H9 (cell line): Measurements from ENCODE around the gene TCF7L1. TPM values are rescaled to one million over a fixed set of nuclear protein-coding genes. Genes with fewer than 3 reads are reported as not detected.
A peak's percentile ranks its signal among the peaks of the same experiment; 100 is the strongest.

Source experiments
- DNase-seq: peaks from one replicate; pipeline ENCODE4 v3.0.0-alpha.2; 2017
- H2AFZ ChIP-seq: one replicate; pipeline ENCODE4 v1.6.1; 2013; ENCODE audit warnings: mild to moderate bottlenecking, low read length, control low read depth, moderate library complexity
- H2AK5ac ChIP-seq: 2 replicates; pipeline ENCODE4 v1.6.1; 2013; ENCODE audit warnings: low read length, control low read depth, mixed read lengths; ENCODE audit not compliant: insufficient read length
- H2BK120ac ChIP-seq: one replicate; pipeline ENCODE4 v1.6.1; 2013; ENCODE audit warnings: low read depth, mild to moderate bottlenecking, low read length, control low read depth, inconsistent platforms; ENCODE audit not compliant: poor library complexity, severe bottlenecking
- H2BK12ac ChIP-seq: 2 replicates; pipeline ENCODE4 v1.6.1; 2013; ENCODE audit warnings: low read length, control low read depth, mixed read lengths, low read depth; ENCODE audit not compliant: insufficient read length
- H2BK15ac ChIP-seq: 2 replicates; pipeline ENCODE4 v1.6.1; 2013; ENCODE audit warnings: low read depth, low read length, control low read depth
- H2BK20ac ChIP-seq: one replicate; pipeline ENCODE4 v1.6.1; 2013; ENCODE audit warnings: low read depth, mild to moderate bottlenecking, low read length, control low read depth, inconsistent platforms; ENCODE audit not compliant: poor library complexity, severe bottlenecking
- H2BK5ac ChIP-seq: 2 replicates; pipeline ENCODE4 v1.6.1; 2013; ENCODE audit warnings: low read length, control low read depth, mixed read lengths; ENCODE audit not compliant: insufficient read length
- H3K14ac ChIP-seq: 2 replicates; pipeline ENCODE4 v1.6.1; 2013; ENCODE audit warnings: low read length, control low read depth; ENCODE audit not compliant: insufficient read depth
- H3K18ac ChIP-seq: 2 replicates; pipeline ENCODE4 v1.6.1; 2013; ENCODE audit warnings: low read depth, mild to moderate bottlenecking, mixed read lengths, low read length, control low read depth; ENCODE audit not compliant: insufficient read length
- H3K23ac ChIP-seq: 2 replicates; pipeline ENCODE4 v1.6.1; 2013; ENCODE audit warnings: low read length, control low read depth, mixed read lengths, low read depth; ENCODE audit not compliant: insufficient read length
- H3K23me2 ChIP-seq: 2 replicates; pipeline ENCODE4 v1.6.1; 2013; ENCODE audit warnings: low read depth, mild to moderate bottlenecking, mixed read lengths, low read length, control low read depth; ENCODE audit not compliant: insufficient read length, poor library complexity, severe bottlenecking
- H3K27ac ChIP-seq: 2 replicates; pipeline ENCODE4 v1.5.1; 2013; ENCODE audit warnings: low read length, control low read depth, mixed read lengths, low read depth; ENCODE audit not compliant: insufficient read length
- H3K27me3 ChIP-seq: 2 replicates; pipeline ENCODE4 v1.6.1; 2013; ENCODE audit warnings: low read length, control low read depth, inconsistent platforms; ENCODE audit not compliant: insufficient read depth
- H3K4ac ChIP-seq: 2 replicates; pipeline ENCODE4 v1.6.1; 2013; ENCODE audit warnings: low read depth, mild to moderate bottlenecking, control low read depth, inconsistent platforms, low read length, moderate library complexity
- H3K4me1 ChIP-seq: 2 replicates; pipeline ENCODE4 v1.6.1; 2013; ENCODE audit warnings: low read length, control low read depth, inconsistent platforms; ENCODE audit not compliant: insufficient read depth
- H3K4me2 ChIP-seq: 2 replicates; pipeline ENCODE4 v1.6.1; 2013; ENCODE audit warnings: low read length, control low read depth, mixed read lengths; ENCODE audit not compliant: insufficient read length, insufficient read depth
- H3K56ac ChIP-seq: 2 replicates; pipeline ENCODE4 v1.6.1; 2013; ENCODE audit warnings: low read depth, mild to moderate bottlenecking, mixed read lengths, low read length, control low read depth; ENCODE audit not compliant: insufficient read length
- H3K79me1 ChIP-seq: 2 replicates; pipeline ENCODE4 v1.6.1; 2013; ENCODE audit warnings: low read depth, mild to moderate bottlenecking, moderate library complexity, low read length, control low read depth, inconsistent platforms; ENCODE audit not compliant: insufficient read depth, poor library complexity, severe bottlenecking
- H3K79me2 ChIP-seq: 2 replicates; pipeline ENCODE4 v1.6.1; 2013; ENCODE audit warnings: low read length, control low read depth, inconsistent platforms; ENCODE audit not compliant: insufficient read depth
- H3K9ac ChIP-seq: 2 replicates; pipeline ENCODE4 v1.6.1; 2013; ENCODE audit warnings: low read length, control low read depth, mixed read lengths; ENCODE audit not compliant: insufficient read length; ENCODE audit errors: extremely low read depth
- H3K9me3 ChIP-seq: one replicate; pipeline ENCODE4 v1.6.1; 2013; ENCODE audit warnings: low read depth, low read length, inconsistent platforms; ENCODE audit not compliant: control insufficient read depth
- H3T11ph ChIP-seq: one replicate; pipeline ENCODE4 v1.6.1; 2013; ENCODE audit warnings: mild to moderate bottlenecking, low read length, control low read depth, inconsistent platforms
- H4K20me1 ChIP-seq: one replicate; pipeline ENCODE4 v1.6.1; 2013; ENCODE audit not compliant: control insufficient read depth, insufficient read length, insufficient read depth
- H4K5ac ChIP-seq: 2 replicates; pipeline ENCODE4 v1.6.1; 2013; ENCODE audit warnings: low read depth, mild to moderate bottlenecking, mixed read lengths, low read length, control low read depth; ENCODE audit not compliant: insufficient read length
- H4K8ac ChIP-seq: replicated peaks from 2 replicates; pipeline ENCODE4 v1.6.1; 2013; ENCODE audit warnings: low read length, control low read depth, mixed read lengths, low read depth; ENCODE audit not compliant: insufficient read length
- H4K91ac ChIP-seq: 2 replicates; pipeline ENCODE4 v1.6.1; 2013; ENCODE audit warnings: low read depth, mild to moderate bottlenecking, moderate library complexity, mixed read lengths, low read length, control low read depth; ENCODE audit not compliant: insufficient read length
- H3K27ac Mint-ChIP-seq, 3 experiments: 2 replicates in 2 of 3; 3 replicates in 1 of 3; pipeline ENCODE4 v1.8.0; 2020 to 2021; ENCODE audit warnings: mixed read lengths in 3 of 3, mild to moderate bottlenecking in 1 of 3, moderate library complexity in 1 of 3
- H3K27me3 Mint-ChIP-seq: 2 replicates; pipeline ENCODE4 v1.8.0; 2021; ENCODE audit warnings: low read depth, mild to moderate bottlenecking, moderate library complexity, mixed read lengths
- H3K36me3 Mint-ChIP-seq, 3 experiments: 2 replicates in 2 of 3; 3 replicates in 1 of 3; pipeline ENCODE4 v1.8.0; 2020 to 2021; ENCODE audit warnings: low read depth in 3 of 3, mixed read lengths in 3 of 3; ENCODE audit not compliant: insufficient read depth in 1 of 3
- H3K4me1 Mint-ChIP-seq, 2 experiments: 2 replicates each; pipeline ENCODE4 v1.8.0; 2020; ENCODE audit warnings: mixed read lengths in 2 of 2
- H3K4me3 Mint-ChIP-seq, 2 experiments: 2 replicates in 1 of 2; 3 replicates in 1 of 2; pipeline ENCODE4 v1.8.0; 2020 to 2021; ENCODE audit warnings: mild to moderate bottlenecking in 2 of 2, mixed read lengths in 2 of 2, moderate library complexity in 1 of 2
- H3K9me3 Mint-ChIP-seq, 2 experiments: 2 replicates in 1 of 2; 3 replicates in 1 of 2; pipeline ENCODE4 v1.8.0; 2020; ENCODE audit warnings: mild to moderate bottlenecking in 2 of 2, mixed read lengths in 2 of 2, moderate library complexity in 1 of 2
- CTCF ChIP-seq: fragments of 200-600 bp; sonication (generic); conservative IDR thresholded peaks from 3 replicates; pipeline ENCODE4 v1.8.0; 2021; ENCODE audit warnings: antibody characterized with exemption, mild to moderate bottlenecking
- WGBS: extraction: QIAGEN DNeasy Blood & Tissue Kit; methylation state at CpG from one replicate; pipeline ENCODE4 v1.1.7; 2013; ENCODE audit warnings: missing lambda C conversion rate, low lambda C conversion rate, mixed read lengths; ENCODE audit not compliant: insufficient read length; ENCODE audit errors: extremely low coverage; 5-methylcytosine and 5-hydroxymethylcytosine counted together
- total RNA-seq: library from RNA; stranded (reverse); gene quantifications from 2 replicates; pipeline ENCODE4 v1.2.1, GENCODE V29; 2021

Gene TCF7L1
- total RNA-seq, 1 experiment from 2014 or later, result 112 TPM

- H2BK20ac ChIP-seq, result no peak overlapping the region
- H3K4ac ChIP-seq, result no peak overlapping the region
- Mint-ChIP-seq H3K4me3 (no peak overlapping the region), H3K27me3 (no peaks in the 10 kb centered on the region), H3K36me3 (peaks cover 18 to 34% (median 21%) of the 10 kb centered on the region in 3 experiments; a peak in 6 of 7 replicates), H3K9me3 (no peaks in the 10 kb centered on the region), H3K27ac (peak overlapping the region; percentile 45 to 93 (median 85); a peak in 4 of 7 replicates), H3K4me1 (peaks cover 82 to 90% of the 10 kb centered on the region in 2 experiments)
- H4K20me1 ChIP-seq, result peaks cover 2% of the 10 kb centered on the region
- H3K27me3 ChIP-seq, result no peaks in the 10 kb centered on the region
- no peak overlapping the region for H4K8ac ChIP-seq
- no peak overlapping the region for H2BK12ac ChIP-seq
- TF ChIP-seq CTCF, result no peak
- H4K5ac ChIP-seq, result no peak overlapping the region
- H3K79me1 ChIP-seq, result peaks cover 16% of the 10 kb centered on the region
- no peak overlapping the region for H3K4me2 ChIP-seq
- no peak overlapping the region for H2BK120ac ChIP-seq
- no peaks in the 10 kb centered on the region for H3K9me3 ChIP-seq
- DNase-seq, result no peak
- no peak overlapping the region for H2AK5ac ChIP-seq
- no peak overlapping the region for H2BK15ac ChIP-seq
- no peak overlapping the region for H3K9ac ChIP-seq
- H3K14ac ChIP-seq, result peak overlapping the region; percentile 22; the same call in 1 of the 2 replicates
- WGBS, result no CpG with 5 or more reads among the region's 14 CpGs
- H3K18ac ChIP-seq, result no peak overlapping the region
- no peak overlapping the region for H3K27ac ChIP-seq
- H3K23me2 ChIP-seq, result no peaks in the 10 kb centered on the region
- peaks cover 73% of the 10 kb centered on the region; the same call in 1 of the 2 replicates for H3K79me2 ChIP-seq
- H3K56ac ChIP-seq, result no peak overlapping the region
- H3T11ph ChIP-seq, result no peak overlapping the region
- H2AFZ ChIP-seq, result no peak overlapping the region
- H2BK5ac ChIP-seq, result no peak overlapping the region
- H3K23ac ChIP-seq, result no peak overlapping the region
- H4K91ac ChIP-seq, result no peak overlapping the region
- peaks cover 21% of the 10 kb centered on the region for H3K4me1 ChIP-seq
These were observed 25.5 kb downstream of the TCF7L1 start for GRCh38 chr2:85158559-85159273.
